ENCODE results near the gene MARCHF6. TPM values are rescaled to one million over a fixed set of nuclear protein-coding genes. Genes with fewer than 3 reads are reported as not detected.

The MARCHF6 gene, protein sequence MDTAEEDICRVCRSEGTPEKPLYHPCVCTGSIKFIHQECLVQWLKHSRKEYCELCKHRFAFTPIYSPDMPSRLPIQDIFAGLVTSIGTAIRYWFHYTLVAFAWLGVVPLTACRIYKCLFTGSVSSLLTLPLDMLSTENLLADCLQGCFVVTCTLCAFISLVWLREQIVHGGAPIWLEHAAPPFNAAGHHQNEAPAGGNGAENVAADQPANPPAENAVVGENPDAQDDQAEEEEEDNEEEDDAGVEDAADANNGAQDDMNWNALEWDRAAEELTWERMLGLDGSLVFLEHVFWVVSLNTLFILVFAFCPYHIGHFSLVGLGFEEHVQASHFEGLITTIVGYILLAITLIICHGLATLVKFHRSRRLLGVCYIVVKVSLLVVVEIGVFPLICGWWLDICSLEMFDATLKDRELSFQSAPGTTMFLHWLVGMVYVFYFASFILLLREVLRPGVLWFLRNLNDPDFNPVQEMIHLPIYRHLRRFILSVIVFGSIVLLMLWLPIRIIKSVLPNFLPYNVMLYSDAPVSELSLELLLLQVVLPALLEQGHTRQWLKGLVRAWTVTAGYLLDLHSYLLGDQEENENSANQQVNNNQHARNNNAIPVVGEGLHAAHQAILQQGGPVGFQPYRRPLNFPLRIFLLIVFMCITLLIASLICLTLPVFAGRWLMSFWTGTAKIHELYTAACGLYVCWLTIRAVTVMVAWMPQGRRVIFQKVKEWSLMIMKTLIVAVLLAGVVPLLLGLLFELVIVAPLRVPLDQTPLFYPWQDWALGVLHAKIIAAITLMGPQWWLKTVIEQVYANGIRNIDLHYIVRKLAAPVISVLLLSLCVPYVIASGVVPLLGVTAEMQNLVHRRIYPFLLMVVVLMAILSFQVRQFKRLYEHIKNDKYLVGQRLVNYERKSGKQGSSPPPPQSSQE
- total RNA-seq (100 to 1,000 TPM; 169 to 210 (median 185) TPM), polyA plus RNA-seq (100 to 1,000 TPM in 1 of 2 donors, 10 to 100 TPM in 1; 30.4 to 137 TPM)
- long read RNA-seq, donor 1, full-length matches to known transcripts, result 36 of 52 reads
- long read RNA-seq, donor 1, partial matches to known transcripts, result 11 of 52 reads
- long read RNA-seq, donor 1, other reads (novel, unspliced or antisense), result 5 of 52 reads
- long read RNA-seq, donor 2, full-length matches to known transcripts, result 37 of 56 reads
- long read RNA-seq, donor 2, partial matches to known transcripts, result 10 of 56 reads
- long read RNA-seq, donor 2, other reads (novel, unspliced or antisense), result 9 of 56 reads
- long read RNA-seq, donor 3, full-length matches to known transcripts, result 67 of 202 reads
- long read RNA-seq, donor 3, partial matches to known transcripts, result 11 of 202 reads
- long read RNA-seq, donor 3, other reads (novel, unspliced or antisense), result 124 of 202 reads

DNA sequence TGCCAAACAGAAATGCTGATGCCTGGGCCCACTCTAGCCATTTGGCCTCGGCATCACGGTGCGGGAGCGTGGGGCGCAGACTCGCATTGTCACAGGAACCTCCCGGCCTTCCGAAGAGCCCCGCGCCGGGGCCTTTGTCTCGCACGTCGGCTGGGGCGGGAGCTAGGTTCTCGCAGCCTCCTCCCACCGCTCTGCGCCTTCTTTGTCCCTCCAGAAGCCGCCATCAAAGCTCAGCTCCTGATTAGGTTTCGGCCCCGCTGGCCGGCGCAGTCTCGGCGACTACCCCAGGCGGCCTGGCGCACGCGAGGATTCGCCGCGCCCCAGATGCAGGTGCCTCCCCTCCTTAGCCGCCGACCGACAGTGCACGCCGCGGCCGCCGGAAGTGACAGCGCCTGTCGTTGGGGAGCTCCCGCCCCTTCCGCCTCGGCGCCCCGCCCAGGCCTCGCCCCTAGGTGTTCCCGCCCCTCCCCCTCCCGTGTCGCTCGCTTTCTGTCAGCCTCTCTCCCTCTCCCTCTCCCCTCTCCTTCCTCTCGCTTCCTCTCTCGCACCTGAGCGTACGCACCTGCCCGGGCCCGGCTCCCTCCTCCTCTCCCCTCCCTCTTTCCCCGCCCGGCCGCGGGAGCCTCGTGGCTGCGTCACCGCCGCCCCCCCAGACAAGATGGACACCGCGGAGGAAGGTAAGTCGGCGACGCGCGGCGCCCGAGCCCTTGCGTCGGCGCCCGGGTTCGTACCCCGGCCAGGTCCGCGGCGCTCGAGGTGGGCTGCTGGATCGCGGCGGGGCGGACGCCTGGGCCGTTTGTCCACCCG, at the start of gene MARCHF6:
TSS of gene MARCHF6 (plus strand) at position 455 of the 807 bp plus-strand sequence. CDS start at position 659, 204 bp downstream.
- DNase-seq, result peak; percentile 95 to 97
- peak within 1 kb of the TSS; percentile 68 to 95 (median 91) for H3K4me3 ChIP-seq
- no peaks in the 10 kb centered on the region for H3K9me3 ChIP-seq
- peaks cover 0 to 58% (median 47%) of the 10 kb centered on the region in 9 donors for H3K4me1 ChIP-seq
- intact Hi-C loops (cut with DNase I), result no loop called here
- no peaks in the 10 kb centered on the region for H3K27me3 ChIP-seq
- TF ChIP-seq, protein P1, sequence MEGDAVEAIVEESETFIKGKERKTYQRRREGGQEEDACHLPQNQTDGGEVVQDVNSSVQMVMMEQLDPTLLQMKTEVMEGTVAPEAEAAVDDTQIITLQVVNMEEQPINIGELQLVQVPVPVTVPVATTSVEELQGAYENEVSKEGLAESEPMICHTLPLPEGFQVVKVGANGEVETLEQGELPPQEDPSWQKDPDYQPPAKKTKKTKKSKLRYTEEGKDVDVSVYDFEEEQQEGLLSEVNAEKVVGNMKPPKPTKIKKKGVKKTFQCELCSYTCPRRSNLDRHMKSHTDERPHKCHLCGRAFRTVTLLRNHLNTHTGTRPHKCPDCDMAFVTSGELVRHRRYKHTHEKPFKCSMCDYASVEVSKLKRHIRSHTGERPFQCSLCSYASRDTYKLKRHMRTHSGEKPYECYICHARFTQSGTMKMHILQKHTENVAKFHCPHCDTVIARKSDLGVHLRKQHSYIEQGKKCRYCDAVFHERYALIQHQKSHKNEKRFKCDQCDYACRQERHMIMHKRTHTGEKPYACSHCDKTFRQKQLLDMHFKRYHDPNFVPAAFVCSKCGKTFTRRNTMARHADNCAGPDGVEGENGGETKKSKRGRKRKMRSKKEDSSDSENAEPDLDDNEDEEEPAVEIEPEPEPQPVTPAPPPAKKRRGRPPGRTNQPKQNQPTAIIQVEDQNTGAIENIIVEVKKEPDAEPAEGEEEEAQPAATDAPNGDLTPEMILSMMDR (IDR thresholded peaks at IDR 0.05), result peak in 1 of 9 donors; percentile 18
- WGBS, 2 donors, result 0% methylated on average over 82 to 92 of the region's 92 CpGs
- peak; percentile 97 to 98 (median 98) for ATAC-seq
- no peaks in the 10 kb centered on the region for H3K36me3 ChIP-seq
- peak within 1 kb of the TSS; percentile 94 to 99 (median 98) for H3K27ac ChIP-seq

- intact Hi-C loops (cut with DNase I), result loop anchor here in 1 of 10 donors (2.0 kb wide), 1 partner anchor 29 kb away; no protein-coding TSS in a partner anchor
- Histone ChIP-seq H3K36me3 (peaks cover 0 to 4% (median 0%) of the 10 kb centered on the region in 9 donors), H3K9me3 (peaks cover 0 to 6% (median 0%) of the 10 kb centered on the region in 11 donors), H3K4me1 (peaks cover 0 to 58% (median 18%) of the 10 kb centered on the region in 9 donors), H3K4me3 (no peak overlapping the region), H3K27me3 (peaks cover 0 to 10% (median 0%) of the 10 kb centered on the region in 7 donors), H3K27ac (peak overlapping the region in 8 of 10 donors; percentile 26 to 83 (median 62))
- TF ChIP-seq, protein P1 (IDR thresholded peaks at IDR 0.05), result no peak
- WGBS, 2 donors, result 64 to 68% methylated on average over 5 of the region's 5 CpGs
- DNase-seq (no peak), ATAC-seq (peak in 1 of 8 donors; percentile 21)
These were observed 49.8 kb upstream of the MARCHF6 start for GRCh38 chr5:10303699-10304170.

DNA sequence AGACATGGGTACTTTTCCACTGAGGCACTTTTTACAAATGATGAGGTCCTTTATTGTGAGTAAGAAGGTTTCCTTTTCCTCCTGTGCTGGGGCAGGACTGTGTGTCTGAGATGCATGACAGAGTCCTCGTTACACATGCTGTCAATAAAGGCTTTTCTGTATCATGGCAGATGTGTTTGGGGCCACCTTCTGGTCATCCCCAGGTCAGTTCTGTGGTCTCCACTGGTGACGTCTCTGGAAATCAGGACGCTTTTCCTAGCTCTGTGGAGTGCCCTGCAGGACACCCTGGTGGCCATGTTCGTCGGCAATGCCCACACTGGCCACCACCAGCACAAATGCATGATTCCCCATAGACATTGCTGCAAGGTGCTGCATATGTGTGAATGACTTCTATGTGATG, 48.6 kb upstream of the MARCHF6 start:
- H3K4me3 ChIP-seq, result no peak overlapping the region
- no peak overlapping the region for H3K27ac ChIP-seq
- no peak for DNase-seq
- peaks cover 0 to 58% (median 18%) of the 10 kb centered on the region in 9 donors for H3K4me1 ChIP-seq
- H3K9me3 ChIP-seq, result peaks cover 0 to 5% (median 0%) of the 10 kb centered on the region in 11 donors
- H3K27me3 ChIP-seq, result peaks cover 0 to 10% (median 0%) of the 10 kb centered on the region in 7 donors
- TF ChIP-seq, protein P1 (IDR thresholded peaks at IDR 0.05), result peak in 3 of 9 donors; percentile 10 to 16 (median 14)
- no peak for ATAC-seq
- peaks cover 0 to 2% (median 0%) of the 10 kb centered on the region in 9 donors for H3K36me3 ChIP-seq
- WGBS, 2 donors, result 70 to 79% methylated on average over 5 of the region's 5 CpGs
- intact Hi-C loops (cut with DNase I), result no loop called here

Data from heart right ventricle (tissue), 16 donors.